ENCODE results near the gene KASH5. TPM values are rescaled to one million over a fixed set of nuclear protein-coding genes. Genes with fewer than 3 reads are reported as not detected.

Gene KASH5
- total and polyA plus RNA-seq, 2 of the 13 experiments (the other 11 are each of a cell fraction or from before 2014, with no cell fraction given) = not detected

DNA sequence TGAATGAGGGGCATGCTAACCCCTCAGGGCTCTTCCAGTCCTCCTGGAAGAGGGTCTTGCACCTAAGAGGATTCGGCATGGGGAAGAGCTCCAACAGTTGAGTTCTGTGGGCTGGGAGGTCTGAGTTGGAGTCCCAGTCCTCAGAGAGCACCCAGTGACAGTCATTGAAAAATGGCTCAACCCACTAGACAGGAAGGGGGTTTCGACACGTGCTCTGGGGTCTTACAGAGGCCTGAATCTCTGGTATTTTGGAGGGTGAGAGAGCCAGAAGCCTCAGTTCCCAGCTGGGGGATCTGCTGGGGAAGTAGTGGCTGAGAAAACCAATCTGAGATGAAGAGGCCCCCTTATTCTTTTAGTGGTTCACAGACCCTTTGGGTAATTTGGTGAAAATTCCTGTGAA lies 26.2 kb downstream of the KASH5 start:
- ATAC-seq (no peak), DNase-seq (ENCODE audit: low spot score) (no peak), FAIRE-seq (no peak)
- Histone ChIP-seq H3K9ac (ENCODE audit: insufficient read depth, low read depth, low read length) (no peak overlapping the region), H3K27me3 (ENCODE audit: control insufficient read depth in 1 of 2, insufficient read depth in 2 of 2, low read length in 2 of 2) (peaks cover 13 to 76% of the 10 kb centered on the region in 2 experiments; a peak in 4 of 5 replicates), H4K20me1 (ENCODE audit: insufficient read depth, low read length) (no peaks in the 10 kb centered on the region), H2AFZ (ENCODE audit: low read length) (no peak overlapping the region), H3K36me3 (replicated peaks in 1 of 2; ENCODE audit: control insufficient read depth in 1 of 2, insufficient read depth in 2 of 2, low read length in 2 of 2) (no peaks in the 10 kb centered on the region), H3K79me2 (ENCODE audit: insufficient read depth, low read length) (no peaks in the 10 kb centered on the region), H3K4me2 (ENCODE audit: low read depth, low read length) (no peak overlapping the region), H3K4me3 (replicated peaks in 1 of 3; ENCODE audit: insufficient read depth in 1 of 3, low read depth in 2 of 3, low read length in 3 of 3) (no peak overlapping the region), H3K27ac (ENCODE audit: extremely low read length, insufficient read depth, low read length) (no peak overlapping the region), H3K4me1 (ENCODE audit: insufficient read depth, low read length) (no peaks in the 10 kb centered on the region), H3K9me3 (ENCODE audit: low read length) (no peaks in the 10 kb centered on the region)
- no TSS peak for BruUV-seq (replicated peaks)
- intact Hi-C loops (cut with micrococcal nuclease; ENCODE audit: unreplicated experiment) (no loop called here), in situ Hi-C loops (cut with HindIII; ENCODE audit: extremely low pct_ligation_motif_present, low pct_unique_long_range_greater_than_20kb) (no loop called here)
- CTCF ChIA-PET (ENCODE audit: low intra/inter-chr PET ratio, low total read pairs) = no interaction called here
- TF ChIP-seq SATB2 (CRISPR knock-in tag; IDR thresholded peaks at IDR 0.05) (no peak), ZNF281 (CRISPR knock-in tag; IDR thresholded peaks at IDR 0.05; ENCODE audit: borderline replicate concordance) (no peak)
- POLR2A ChIA-PET = no interaction called here
- WGBS (ENCODE audit: low lambda C conversion rate) = 15% methylated on average over 3 of the region's 3 CpGs

DNA sequence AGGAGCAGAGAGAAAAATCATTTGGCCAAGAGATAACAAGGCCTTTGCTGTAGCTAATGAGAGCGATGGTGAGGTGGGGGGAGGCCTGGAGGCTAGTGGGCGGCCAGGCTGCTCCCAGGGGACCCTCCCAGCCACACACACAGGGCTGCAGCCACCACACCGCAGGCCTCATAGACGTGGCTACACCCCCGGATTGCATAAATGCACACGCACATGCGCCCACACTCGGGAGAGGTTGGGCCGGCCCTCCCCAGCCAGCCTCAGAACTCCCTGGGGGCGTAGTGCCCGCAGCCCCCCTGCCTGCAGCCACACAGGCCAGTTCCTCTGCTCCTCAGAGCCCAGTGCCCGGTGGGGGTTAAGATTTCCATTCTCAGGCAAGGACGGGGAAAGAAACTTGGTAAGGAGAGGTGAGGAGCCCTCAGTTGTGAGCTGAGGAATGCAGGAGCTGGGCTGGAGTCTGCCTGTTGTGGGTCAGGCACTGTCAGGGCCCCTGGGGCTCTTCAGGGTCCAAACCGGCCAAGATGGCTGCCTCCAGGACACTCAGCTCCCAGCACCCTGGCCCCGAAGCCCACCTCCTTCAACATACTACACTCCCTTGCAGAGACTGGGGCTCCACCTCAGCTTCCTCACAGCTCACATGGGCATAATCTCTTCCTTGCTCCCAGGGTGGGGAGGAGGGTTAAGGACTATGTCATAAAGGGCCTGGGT lies 27.2 kb downstream of the KASH5 start:
- Histone ChIP-seq H3K9me3 (ENCODE audit: low read length) (no peaks in the 10 kb centered on the region), H3K27me3 (ENCODE audit: control insufficient read depth in 1 of 2, insufficient read depth in 2 of 2, low read length in 2 of 2) (peaks cover 15 to 79% of the 10 kb centered on the region in 2 experiments; a peak in 4 of 5 replicates), H3K9ac (ENCODE audit: insufficient read depth, low read depth, low read length) (no peak overlapping the region), H4K20me1 (ENCODE audit: insufficient read depth, low read length) (no peaks in the 10 kb centered on the region), H3K27ac (ENCODE audit: extremely low read length, insufficient read depth, low read length) (no peak overlapping the region), H3K79me2 (ENCODE audit: insufficient read depth, low read length) (no peaks in the 10 kb centered on the region), H3K4me1 (ENCODE audit: insufficient read depth, low read length) (no peaks in the 10 kb centered on the region), H3K4me2 (ENCODE audit: low read depth, low read length) (no peak overlapping the region), H2AFZ (ENCODE audit: low read length) (no peak overlapping the region), H3K4me3 (replicated peaks in 1 of 3; ENCODE audit: insufficient read depth in 1 of 3, low read depth in 2 of 3, low read length in 3 of 3) (no peak overlapping the region), H3K36me3 (replicated peaks in 1 of 2; ENCODE audit: control insufficient read depth in 1 of 2, insufficient read depth in 2 of 2, low read length in 2 of 2) (no peaks in the 10 kb centered on the region)
- ChIA-PET CTCF (ENCODE audit: low intra/inter-chr PET ratio, low total read pairs) (no interaction called here), POLR2A (no interaction called here)
- in situ Hi-C loops (cut with HindIII; ENCODE audit: extremely low pct_ligation_motif_present, low pct_unique_long_range_greater_than_20kb) (no loop called here), intact Hi-C loops (cut with micrococcal nuclease; ENCODE audit: unreplicated experiment) (no loop called here)
- ATAC-seq (no peak), DNase-seq (ENCODE audit: low spot score) (no peak), FAIRE-seq (no peak)
- 24% methylated on average over 7 of the region's 15 CpGs for WGBS (ENCODE audit: low lambda C conversion rate)
- no TSS peak for BruUV-seq (replicated peaks)
- TF ChIP-seq ZNF629 (CRISPR knock-in tag; conservative IDR thresholded peaks at IDR 0.05) = no peak
- no peak for TF ChIP-seq NBN (conservative IDR thresholded peaks at IDR 0.05)
- TF ChIP-seq SRSF4 (IDR thresholded peaks at IDR 0.05; ENCODE audit: low read depth, low read length, poor library complexity, severe bottlenecking) = no peak
- TF ChIP-seq, protein P1, sequence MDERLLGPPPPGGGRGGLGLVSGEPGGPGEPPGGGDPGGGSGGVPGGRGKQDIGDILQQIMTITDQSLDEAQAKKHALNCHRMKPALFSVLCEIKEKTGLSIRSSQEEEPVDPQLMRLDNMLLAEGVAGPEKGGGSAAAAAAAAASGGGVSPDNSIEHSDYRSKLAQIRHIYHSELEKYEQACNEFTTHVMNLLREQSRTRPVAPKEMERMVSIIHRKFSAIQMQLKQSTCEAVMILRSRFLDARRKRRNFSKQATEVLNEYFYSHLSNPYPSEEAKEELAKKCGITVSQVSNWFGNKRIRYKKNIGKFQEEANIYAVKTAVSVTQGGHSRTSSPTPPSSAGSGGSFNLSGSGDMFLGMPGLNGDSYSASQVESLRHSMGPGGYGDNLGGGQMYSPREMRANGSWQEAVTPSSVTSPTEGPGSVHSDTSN (CRISPR knock-in tag; IDR thresholded peaks at IDR 0.05) = no peak
- TF ChIP-seq CHCHD3 (CRISPR knock-in tag; IDR thresholded peaks at IDR 0.05) = no peak
- TF ChIP-seq BCL3 (CRISPR knock-in tag; IDR thresholded peaks at IDR 0.05) = no peak
- TF ChIP-seq ERF (CRISPR knock-in tag; IDR thresholded peaks at IDR 0.05) = no peak
- TF ChIP-seq NFYC (CRISPR knock-in tag; IDR thresholded peaks at IDR 0.05) = no peak
- TF ChIP-seq, protein P2, sequence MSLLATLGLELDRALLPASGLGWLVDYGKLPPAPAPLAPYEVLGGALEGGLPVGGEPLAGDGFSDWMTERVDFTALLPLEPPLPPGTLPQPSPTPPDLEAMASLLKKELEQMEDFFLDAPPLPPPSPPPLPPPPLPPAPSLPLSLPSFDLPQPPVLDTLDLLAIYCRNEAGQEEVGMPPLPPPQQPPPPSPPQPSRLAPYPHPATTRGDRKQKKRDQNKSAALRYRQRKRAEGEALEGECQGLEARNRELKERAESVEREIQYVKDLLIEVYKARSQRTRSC (CRISPR knock-in tag; IDR thresholded peaks at IDR 0.05; ENCODE audit: low read depth) = no peak
- TF ChIP-seq RBM22 (optimal IDR thresholded peaks at IDR 0.05; ENCODE audit: low read length) = no peak
- TF ChIP-seq ZNF124 (CRISPR knock-in tag; IDR thresholded peaks at IDR 0.05) = no peak

All from HepG2 (cell line).